HepG2 (cell line): ENCODE measurements around the gene GPRIN1. TPM values are rescaled to one million over a fixed set of nuclear protein-coding genes. Genes with fewer than 3 reads are reported as not detected.

Source experiments
- ATAC-seq: fragments of 200-7000 bp; cut with Tn5 transposase; 3 replicates; pipeline ENCODE4 v1.9.1; 2020; ENCODE audit warnings: mild to moderate bottlenecking, moderate library complexity
- BruUV-seq: library from RNA; stranded (reverse); fragments of 400-500 nt; replicated peaks from 2 replicates; lab custom pipeline; 2021; lab: Mats Ljungman, UMichigan
- CTCF ChIA-PET: fragments of 300-600 bp; formaldehyde crosslinking; extraction: SDS; loops from one replicate; lab custom pipeline; 2021; ENCODE audit warnings: low total read pairs, inconsistent platforms, low intra/inter-chr PET ratio; lab: Yijun Ruan, JAX
- POLR2A ChIA-PET: fragments of 350-600 bp; sonication (Branson Sonifier 250); formaldehyde crosslinking; loops from one replicate; lab custom pipeline; 2020; ENCODE audit warnings: antibody characterized with exemption, inconsistent platforms; lab: Yijun Ruan, JAX
- DNase-seq: peaks from one replicate; pipeline ENCODE4 v3.0.0-alpha.2; 2015; ENCODE audit warnings: low spot score
- FAIRE-seq: peaks from 3 replicates; lab custom pipeline; 2011; peaks lifted over from hg19 to GRCh38; lab: Jason Lieb, UNC
- H2AFZ ChIP-seq: one replicate; pipeline ENCODE4 v1.6.1; 2011; ENCODE audit warnings: low read length, inconsistent platforms
- H3K27ac ChIP-seq: fragments of 300-600 bp; 3 replicates; pipeline ENCODE4 v1.8.0; 2011; ENCODE audit warnings: mixed run types, mild to moderate bottlenecking, mixed read lengths, low read length, inconsistent platforms; ENCODE audit not compliant: insufficient read depth; ENCODE audit errors: extremely low read length
- H3K27me3 ChIP-seq, 2 experiments: fragments of 200-600 bp in 1 of 2; 2 replicates in 1 of 2; 3 replicates in 1 of 2; pipeline versions ENCODE4 v1.6.0 to v1.8.0; 2011; ENCODE audit warnings: low read length in 2 of 2, mild to moderate bottlenecking in 2 of 2, moderate library complexity in 2 of 2, inconsistent platforms in 1 of 2; ENCODE audit not compliant: insufficient read depth in 2 of 2, control insufficient read depth in 1 of 2
- H3K36me3 ChIP-seq, 2 experiments: fragments of 200-600 bp in 1 of 2; replicated peaks in 1 of 2; 2 replicates in 1 of 2; 3 replicates in 1 of 2; pipeline versions ENCODE4 v1.5.1 to v1.8.0; 2011; ENCODE audit warnings: low read length in 2 of 2, inconsistent platforms in 1 of 2; ENCODE audit not compliant: insufficient read depth in 2 of 2, control insufficient read depth in 1 of 2
- H3K4me1 ChIP-seq: 2 replicates; pipeline ENCODE4 v1.5.1; 2012; ENCODE audit warnings: low read length, inconsistent platforms; ENCODE audit not compliant: insufficient read depth
- H3K4me2 ChIP-seq: 2 replicates; pipeline ENCODE4 v1.6.0; 2011; ENCODE audit warnings: low read depth, low read length, inconsistent platforms
- H3K4me3 ChIP-seq, 3 experiments: fragments of 200-600 bp in 1 of 3; sonication (generic), shearing (Covaris generic) in 1 of 3; replicated peaks in 1 of 3; 2 replicates each; pipeline ENCODE4 v1.5.1; 2011 to 2016; ENCODE audit warnings: low read length in 3 of 3, inconsistent platforms in 2 of 3, low read depth in 2 of 3, mild to moderate bottlenecking in 2 of 3, control low read depth in 1 of 3, mixed read lengths in 1 of 3; ENCODE audit not compliant: insufficient read depth in 1 of 3
- H3K79me2 ChIP-seq: one replicate; pipeline ENCODE4 v1.6.1; 2011; ENCODE audit warnings: low read length, inconsistent platforms; ENCODE audit not compliant: insufficient read depth
- H3K9ac ChIP-seq: 2 replicates; pipeline ENCODE4 v1.6.0; 2011; ENCODE audit warnings: mild to moderate bottlenecking, low read depth, low read length, inconsistent platforms; ENCODE audit not compliant: insufficient read depth
- H3K9me3 ChIP-seq: 2 replicates; pipeline ENCODE4 v1.5.1; 2012; ENCODE audit warnings: mild to moderate bottlenecking, low read length
- H4K20me1 ChIP-seq: 2 replicates; pipeline ENCODE4 v1.6.0; 2011; ENCODE audit warnings: inconsistent platforms, mild to moderate bottlenecking, low read length, moderate library complexity; ENCODE audit not compliant: insufficient read depth
- IKZF1 ChIP-seq: fragments of 450-650 bp; IDR thresholded peaks from 2 replicates; pipeline ENCODE4 v1.7.1; 2016
- MXI1 ChIP-seq: IDR thresholded peaks from 3 replicates; pipeline ENCODE4 v1.6.1; 2012; ENCODE audit warnings: low read depth, low read length, inconsistent platforms, borderline replicate concordance
- NCOA2 ChIP-seq: sonication (generic); formaldehyde crosslinking; IDR thresholded peaks from 2 replicates; pipeline ENCODE4 v1.8.0; 2022; ENCODE audit warnings: inconsistent platforms
- ZNF687 ChIP-seq: sonication (generic); formaldehyde crosslinking; IDR thresholded peaks from 2 replicates; pipeline ENCODE4 v1.5.1; 2020; ENCODE audit warnings: mild to moderate bottlenecking, missing genetic modification reagents, moderate library complexity
- WGBS: methylation state at CpG from one replicate; pipeline ENCODE4 v1.1.6; 2017; ENCODE audit warnings: low lambda C conversion rate; 5-methylcytosine and 5-hydroxymethylcytosine counted together
- in situ Hi-C: cut with HindIII; loops from 2 replicates; pipeline ENCODE4 v1.10.0; 2017; ENCODE audit warnings: low pct_unique_long_range_greater_than_20kb; ENCODE audit not compliant: extremely low pct_ligation_motif_present
- intact Hi-C: fragments of 100-400 bp; cut with micrococcal nuclease; formaldehyde crosslinking; loops from one replicate; pipeline ENCODE4 v1.10.0; 2022; ENCODE audit not compliant: unreplicated experiment
- polyA plus RNA-seq, 8 experiments: library from polyadenylated mRNA; depleted of rRNA in 3 of 8; stranded (reverse) in 7 of 8; unstranded in 1 of 8; fragments of >200 nt; fragmentation: Illumina TruSeq in 4 of 8; extraction: Trizol in 4 of 8; gene quantifications; 2 replicates each; pipeline versions ENCODE4 v1.2.1 to v1.2.3, GENCODE V29; 2011 to 2016; ENCODE audit warnings: low read depth in 4 of 8, missing spikeins in 1 of 8, mixed read lengths in 1 of 8; ENCODE audit not compliant: insufficient read depth in 1 of 8
- total RNA-seq, 5 experiments: library from RNA; depleted of rRNA; stranded (reverse); fragments of >200 nt; fragmentation: Illumina TruSeq; extraction: Trizol; gene quantifications; 2 replicates each; pipeline ENCODE4 v1.2.3, GENCODE V29; 2016; ENCODE audit warnings: low read depth in 1 of 5

The GPRIN1 gene
- total and polyA plus RNA-seq, 2 of the 13 experiments (the other 11 are each of a cell fraction or from before 2014, with no cell fraction given), result 0.32 to 2.0 TPM

GRCh38 chr5:176618783-176619182 is 8.8 kb upstream of the GPRIN1 start:
- no peaks in the 10 kb centered on the region for H3K9me3 ChIP-seq
- DNase-seq (no peak), ATAC-seq (no peak), FAIRE-seq (no peak)
- H4K20me1 ChIP-seq, result no peaks in the 10 kb centered on the region
- no TSS peak for BruUV-seq
- no peak overlapping the region for H3K9ac ChIP-seq
- POLR2A ChIA-PET, result no interaction called here
- H3K79me2 ChIP-seq, result no peaks in the 10 kb centered on the region
- 51% methylated on average over 17 of the region's 19 CpGs for WGBS
- in situ Hi-C loops, result no loop called here
- no peak overlapping the region for H3K4me3 ChIP-seq
- no peaks in the 10 kb centered on the region for H3K4me1 ChIP-seq
- no peak overlapping the region for H3K27ac ChIP-seq
- H3K36me3 ChIP-seq, result no peaks in the 10 kb centered on the region
- CTCF ChIA-PET, result no interaction called here
- no peak for TF ChIP-seq IKZF1
- 0 out of 2 replicates have a peak, but pooled peaks have one; percentile 0 for TF ChIP-seq ZNF687
- TF ChIP-seq, all 625 proteins: peak for 1
- Histone ChIP-seq H2AFZ (no peak overlapping the region), H3K27me3 (peaks cover 8 to 58% of the 10 kb centered on the region in 2 experiments), H3K4me2 (peak overlapping the region; percentile 12; the same call in 1 of the 2 replicates)
- intact Hi-C loops, result no loop called here

- Histone ChIP-seq H3K36me3 (no peaks in the 10 kb centered on the region), H4K20me1 (no peaks in the 10 kb centered on the region), H2AFZ (no peak overlapping the region), H3K4me2 (no peak overlapping the region), H3K27ac (no peak overlapping the region), H3K79me2 (no peaks in the 10 kb centered on the region), H3K4me1 (no peaks in the 10 kb centered on the region), H3K27me3 (peaks cover 8 to 43% of the 10 kb centered on the region in 2 experiments), H3K4me3 (no peak overlapping the region), H3K9ac (no peak overlapping the region), H3K9me3 (no peaks in the 10 kb centered on the region)
- BruUV-seq, result no TSS peak
- POLR2A ChIA-PET, result no interaction called here
- no peak for ATAC-seq
- TF ChIP-seq NCOA2 (CRISPR knock-in tag) (no peak), MXI1 (no peak)
- CTCF ChIA-PET, result no interaction called here
- in situ Hi-C loops, result no loop called here
- no peak for FAIRE-seq
- intact Hi-C loops, result no loop called here
- DNase-seq, result no peak
- WGBS, result 20% methylated on average over 7 of the region's 7 CpGs
Measured at GRCh38 chr5:176616511-176616910, 6.6 kb upstream of the GPRIN1 start.
